Erythroblast (primary cell): ENCODE measurements around the gene AMOTL1.

Source experiments
- GATA1 ChIP-seq: IDR thresholded peaks from 2 replicates; pipeline ENCODE4 v1.6.1; 2011; ENCODE audit warnings: low read depth, mild to moderate bottlenecking, control low read depth, low read length, moderate library complexity
- POLR2A ChIP-seq: IDR thresholded peaks from 2 replicates; pipeline ENCODE4 v1.6.1; 2011; ENCODE audit warnings: mild to moderate bottlenecking, low read length

DNA sequence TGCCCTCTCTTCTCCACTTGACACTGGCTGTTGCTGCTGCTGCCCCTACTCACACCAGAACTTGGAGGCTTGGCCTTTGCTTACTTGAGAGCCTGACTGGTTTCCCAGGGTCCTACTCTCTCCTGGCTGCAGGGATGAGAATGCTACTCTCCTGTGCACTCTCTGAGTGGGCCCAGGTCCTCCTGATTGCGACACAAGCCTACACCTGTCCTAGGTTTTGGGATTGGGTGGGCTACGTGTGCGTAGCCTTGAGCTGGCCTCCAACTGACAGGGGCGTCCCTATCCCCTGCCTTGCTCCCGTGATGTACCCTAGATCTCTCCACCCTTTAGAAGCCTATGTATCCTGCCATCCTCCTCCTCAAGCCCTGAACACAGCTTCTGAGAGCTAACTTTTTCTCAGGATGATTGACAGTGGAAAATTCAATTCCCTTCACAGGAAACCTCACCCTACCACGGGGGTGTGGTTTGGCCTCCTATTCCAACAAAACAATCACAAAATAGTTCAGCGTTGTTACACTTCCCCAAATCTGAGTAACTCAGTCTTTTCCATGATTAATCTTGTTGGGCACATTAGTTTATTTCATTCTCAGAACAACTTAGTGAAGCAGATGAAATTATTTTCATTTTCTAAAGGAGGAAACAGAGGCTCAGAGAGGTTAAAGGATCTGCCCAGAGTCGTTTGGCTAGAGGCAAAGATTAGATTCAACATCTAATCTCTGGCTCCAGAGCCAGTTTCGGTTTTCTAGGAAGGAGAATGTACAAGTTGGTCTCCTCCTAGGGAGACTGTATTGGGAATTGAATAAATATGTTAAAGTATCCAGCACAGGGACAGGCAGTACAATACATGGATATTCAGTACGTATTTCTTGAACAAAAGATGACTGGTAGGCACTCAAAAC lies 17.6 kb upstream of the AMOTL1 start:
- TF ChIP-seq POLR2A: no peak
- no peak for TF ChIP-seq GATA1
